Measurements from ENCODE around the gene APP.

DNA sequence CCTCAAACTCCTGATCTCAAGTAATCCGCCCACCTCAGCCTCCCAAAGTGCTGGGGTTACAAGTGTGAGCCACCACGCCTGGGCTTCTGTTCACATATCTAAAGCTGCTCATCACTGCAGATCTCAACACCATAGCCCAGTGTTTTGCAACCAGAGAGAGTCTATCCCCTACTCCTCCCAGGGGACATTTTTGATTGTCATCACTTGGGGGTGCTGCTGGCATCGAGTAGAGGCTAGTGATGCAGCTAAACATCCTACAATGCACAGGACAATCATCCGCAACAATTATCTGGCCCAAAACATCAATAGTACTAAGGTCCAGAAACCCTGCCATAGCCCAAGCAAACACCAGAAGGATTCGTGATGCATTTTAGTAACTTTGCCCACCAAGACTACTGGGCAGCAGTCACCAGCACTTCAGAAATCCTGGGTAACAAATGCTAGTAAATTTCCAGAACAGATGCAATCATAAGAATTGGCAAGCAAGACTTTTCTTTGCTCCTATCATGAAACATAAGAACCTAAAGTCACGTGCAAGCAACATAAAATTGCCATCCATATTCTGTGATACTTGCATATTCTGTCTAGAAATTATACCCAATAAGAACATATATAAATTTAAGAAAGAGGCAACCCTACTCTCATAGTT is 159.2 kb downstream of the APP start:
- TF ChIP-seq, protein P1, sequence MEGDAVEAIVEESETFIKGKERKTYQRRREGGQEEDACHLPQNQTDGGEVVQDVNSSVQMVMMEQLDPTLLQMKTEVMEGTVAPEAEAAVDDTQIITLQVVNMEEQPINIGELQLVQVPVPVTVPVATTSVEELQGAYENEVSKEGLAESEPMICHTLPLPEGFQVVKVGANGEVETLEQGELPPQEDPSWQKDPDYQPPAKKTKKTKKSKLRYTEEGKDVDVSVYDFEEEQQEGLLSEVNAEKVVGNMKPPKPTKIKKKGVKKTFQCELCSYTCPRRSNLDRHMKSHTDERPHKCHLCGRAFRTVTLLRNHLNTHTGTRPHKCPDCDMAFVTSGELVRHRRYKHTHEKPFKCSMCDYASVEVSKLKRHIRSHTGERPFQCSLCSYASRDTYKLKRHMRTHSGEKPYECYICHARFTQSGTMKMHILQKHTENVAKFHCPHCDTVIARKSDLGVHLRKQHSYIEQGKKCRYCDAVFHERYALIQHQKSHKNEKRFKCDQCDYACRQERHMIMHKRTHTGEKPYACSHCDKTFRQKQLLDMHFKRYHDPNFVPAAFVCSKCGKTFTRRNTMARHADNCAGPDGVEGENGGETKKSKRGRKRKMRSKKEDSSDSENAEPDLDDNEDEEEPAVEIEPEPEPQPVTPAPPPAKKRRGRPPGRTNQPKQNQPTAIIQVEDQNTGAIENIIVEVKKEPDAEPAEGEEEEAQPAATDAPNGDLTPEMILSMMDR (IDR thresholded peaks at IDR 0.05; ENCODE audit: low read depth, low read length, poor library complexity, severe bottlenecking) = no peak
- no peak for TF ChIP-seq EZH2phosphoT487 (IDR thresholded peaks at IDR 0.05; ENCODE audit: borderline replicate concordance, low read length)

Measured in DOHH2 (cell line).